Tibial artery (tissue), 4 donors: Measurements from ENCODE around the gene MECP2.
A peak's percentile ranks its signal among the peaks of the same experiment; 100 is the strongest.

ENCODE experiments used
- DNase-seq, 2 donors: peaks; one replicate each; pipeline ENCODE4 v3.0.0-alpha.2; 2019
- H3K27ac ChIP-seq, 2 donors: fragments of 200-600 bp; sonication (generic) in 1 of 2; 1 replicate in 1 of 2; 2 replicates in 1 of 2; pipeline ENCODE4 v1.5.1; 2018 to 2019; ENCODE audit warnings: mild to moderate bottlenecking in 1 of 2
- H3K27me3 ChIP-seq, 2 donors: fragments of 200-600 bp; sonication (generic) in 1 of 2; one replicate each; pipeline versions ENCODE4 v1.5.1 to v1.6.0; 2016 to 2019
- H3K36me3 ChIP-seq, 3 donors: fragments of 200-600 bp; sonication (generic) in 2 of 3; one replicate each; pipeline ENCODE4 v1.5.1; 2016 to 2019; ENCODE audit warnings: mild to moderate bottlenecking in 2 of 3
- H3K4me1 ChIP-seq, 4 donors: fragments of 200-600 bp; sonication (generic) in 2 of 4; 1 replicate in 3 of 4; 2 replicates in 1 of 4; pipeline ENCODE4 v1.5.1; 2016 to 2019
- H3K4me3 ChIP-seq, 2 donors: fragments of 200-600 bp; sonication (generic) in 1 of 2; 1 replicate in 1 of 2; 2 replicates in 1 of 2; pipeline ENCODE4 v1.5.1; 2018 to 2019; ENCODE audit warnings: mild to moderate bottlenecking in 2 of 2
- H3K9me3 ChIP-seq, 3 donors: fragments of 200-600 bp; sonication (generic) in 1 of 3; one replicate each; pipeline ENCODE4 v1.5.1; 2016 to 2019
- CTCF ChIP-seq, 2 experiments: fragments of 200-600 bp in 1 of 2; fragments of 450-650 bp in 1 of 2; IDR thresholded peaks; one replicate each; pipeline ENCODE4 v1.5.1; 2017 to 2019; ENCODE audit warnings: antibody characterized with exemption in 2 of 2, mild to moderate bottlenecking in 1 of 2, moderate library complexity in 1 of 2
- intact Hi-C: fragments of 100-400 bp; cut with DNase I; formaldehyde crosslinking; loops from one replicate; pipeline ENCODE4 v1.15.0; 2023; ENCODE audit warnings: low total_unique reads

The MECP2 gene

DNA sequence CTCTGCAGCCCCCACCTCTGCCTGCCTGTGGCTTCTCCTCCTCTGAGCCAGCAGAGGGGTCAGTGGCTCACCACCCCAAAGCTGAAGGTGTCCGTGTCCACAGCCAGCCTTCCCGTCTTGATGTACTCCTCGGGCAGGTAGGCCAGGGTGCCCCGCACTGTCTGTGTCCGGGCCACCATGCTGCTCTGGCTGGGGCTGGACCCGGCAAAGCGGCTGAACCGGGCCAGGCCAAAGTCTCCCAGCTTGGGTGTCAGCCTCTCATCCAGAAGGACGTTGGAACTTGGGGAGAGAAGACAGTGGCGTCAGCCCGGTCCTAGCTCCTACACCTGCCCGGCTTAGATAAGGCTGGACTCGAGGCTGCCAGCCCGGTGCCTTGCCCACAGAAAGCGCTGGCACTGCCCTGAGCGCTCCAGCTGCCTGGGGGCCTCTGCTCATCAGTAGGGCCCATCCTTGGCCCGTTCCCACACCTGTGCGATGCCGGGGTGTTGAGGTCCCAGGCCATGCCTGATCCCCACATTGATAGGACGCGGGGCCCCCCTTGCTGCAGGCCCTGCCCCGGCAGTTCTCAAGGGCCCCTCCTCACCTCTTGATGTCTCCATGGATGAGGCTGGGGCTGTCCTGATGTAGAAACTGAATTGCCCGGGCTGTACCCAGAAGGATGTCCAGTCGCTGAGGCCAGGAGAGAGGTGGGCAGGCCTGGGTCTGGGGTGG lies 81.0 kb downstream of the MECP2 start:
- TF ChIP-seq CTCF (IDR thresholded peaks at IDR 0.05) = no peak
- H3K27me3 ChIP-seq = no peaks in the 10 kb centered on the region
- H3K36me3 ChIP-seq = peaks cover 0 to 27% (median 24%) of the 10 kb centered on the region in 3 donors
- no peak for DNase-seq
- H3K27ac ChIP-seq = no peak overlapping the region
- H3K4me3 ChIP-seq = no peak overlapping the region
- H3K4me1 ChIP-seq = peaks cover 0 to 22% (median 13%) of the 10 kb centered on the region in 4 donors
- intact Hi-C loops = loop anchor here (5.0 kb wide), 1 partner anchor 81 kb away; the partner anchor contains the start of gene MECP2
- H3K9me3 ChIP-seq = no peaks in the 10 kb centered on the region

- DNase-seq = no peak
- no peak for TF ChIP-seq CTCF (IDR thresholded peaks at IDR 0.05)
- intact Hi-C loops = loop anchor here (5.0 kb wide), 1 partner anchor 82 kb away; the partner anchor contains the start of gene MECP2
- peaks cover 0 to 27% (median 26%) of the 10 kb centered on the region in 3 donors for H3K36me3 ChIP-seq
- H3K4me1 ChIP-seq = peaks cover 0 to 22% (median 11%) of the 10 kb centered on the region in 4 donors
- H3K9me3 ChIP-seq = no peaks in the 10 kb centered on the region
- H3K4me3 ChIP-seq = no peak overlapping the region
- H3K27me3 ChIP-seq = no peaks in the 10 kb centered on the region
- no peak overlapping the region for H3K27ac ChIP-seq
Observed at GRCh38 chrX:154015581-154016264, 81.8 kb downstream of the MECP2 start.

GRCh38 chrX:154014429-154015380 lies 82.8 kb downstream of the MECP2 start:
- DNase-seq = no peak
- no peaks in the 10 kb centered on the region for H3K9me3 ChIP-seq
- peaks cover 0 to 22% (median 7%) of the 10 kb centered on the region in 4 donors for H3K4me1 ChIP-seq
- intact Hi-C loops = loop anchor here (5.0 kb wide), 2 partner anchors 38 to 83 kb away; partner anchors contain the start of gene MECP2
- H3K4me3 ChIP-seq = no peak overlapping the region
- H3K27me3 ChIP-seq = no peaks in the 10 kb centered on the region
- H3K36me3 ChIP-seq = peaks cover 0 to 27% (median 26%) of the 10 kb centered on the region in 3 donors
- no peak for TF ChIP-seq CTCF (IDR thresholded peaks at IDR 0.05)
- no peak overlapping the region for H3K27ac ChIP-seq

GRCh38 chrX:154013614-154014360 lies 83.7 kb downstream of the MECP2 start:
- Histone ChIP-seq H3K27ac (no peak overlapping the region), H3K36me3 (peaks cover 0 to 27% (median 26%) of the 10 kb centered on the region in 3 donors)

More at GRCh38 chrX:154013614-154014360, 83.7 kb downstream of the MECP2 start:
- Histone ChIP-seq H3K27me3 (no peaks in the 10 kb centered on the region), H3K9me3 (no peaks in the 10 kb centered on the region), H3K4me3 (no peak overlapping the region), H3K4me1 (peaks cover 0 to 17% (median 5%) of the 10 kb centered on the region in 4 donors)
- DNase-seq = no peak
- TF ChIP-seq CTCF (IDR thresholded peaks at IDR 0.05) = peak; percentile 77 to 85
- intact Hi-C loops = loop anchor here (5.0 kb wide), 1 partner anchor 39 kb away; no protein-coding TSS in a partner anchor
